GM10266 (cell line): ENCODE data around the gene LRRC8D.

Source experiments
- DNase-seq: peaks from one replicate; pipeline ENCODE4 v3.0.0; 2012; ENCODE audit errors: extremely low spot score
- CTCF ChIP-seq: IDR thresholded peaks from 2 replicates; pipeline ENCODE4 v1.5.1; 2012; ENCODE audit warnings: mild to moderate bottlenecking, low read depth; ENCODE audit not compliant: control insufficient read depth, insufficient read depth; ENCODE audit errors: missing control alignments

The LRRC8D gene

DNA sequence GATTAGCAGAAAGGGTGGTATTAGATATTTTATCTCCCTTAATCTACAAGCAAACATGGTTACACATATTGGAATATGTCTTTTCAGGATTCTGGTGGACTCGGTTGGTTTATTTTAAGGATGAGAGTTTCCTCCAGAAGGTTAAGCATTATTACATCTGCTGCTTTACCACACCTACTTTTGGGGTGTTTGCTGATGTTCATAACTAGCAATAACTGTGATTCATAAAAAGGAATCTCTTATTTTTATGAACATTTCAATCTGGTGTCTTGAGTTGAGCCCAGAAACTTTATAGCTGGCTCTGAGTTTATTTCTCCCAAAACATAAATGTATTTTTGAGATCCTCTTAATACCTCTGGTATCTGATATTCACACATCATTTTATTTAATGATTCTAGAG lies 82.7 kb downstream of the LRRC8D start:
- TF ChIP-seq CTCF, result no peak
- DNase-seq, result no peak

GRCh38 chr1:89904219-89904980 lies 83.6 kb downstream of the LRRC8D start:
- DNase-seq, result no peak
- no peak for TF ChIP-seq CTCF

GRCh38 chr1:89905395-89906058 lies 84.7 kb downstream of the LRRC8D start:
- no peak for TF ChIP-seq CTCF
- no peak for DNase-seq

- TF ChIP-seq CTCF, result no peak
- no peak for DNase-seq
Observed at GRCh38 chr1:89906088-89906487, 85.3 kb downstream of the LRRC8D start.

GRCh38 chr1:89907727-89908212 lies 86.9 kb downstream of the LRRC8D start:
- no peak for TF ChIP-seq CTCF
- no peak for DNase-seq

DNA sequence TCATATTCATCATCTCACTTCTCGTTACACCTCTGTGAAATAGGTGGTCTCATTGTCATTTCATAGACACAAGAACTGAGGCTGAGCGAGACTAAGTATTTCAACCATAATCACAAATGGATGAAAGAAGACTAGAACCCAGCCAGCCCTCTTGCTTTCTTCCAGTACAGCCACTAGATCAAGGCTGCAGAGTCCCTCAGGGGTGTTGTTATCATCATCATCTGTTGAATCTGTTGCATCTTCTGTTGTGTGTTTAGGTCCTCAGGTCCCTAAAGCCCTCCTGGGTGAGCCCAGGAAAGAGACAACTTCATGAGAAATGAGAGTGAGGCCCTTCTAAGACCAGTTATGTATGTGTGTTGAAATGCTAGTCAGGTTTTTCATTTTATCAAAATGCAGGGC lies 87.4 kb downstream of the LRRC8D start:
- no peak for DNase-seq
- no peak for TF ChIP-seq CTCF
